ENCODE measurements around the gene ZNF333.

Gene ZNF333

GRCh38 chr19:14703833-14704232 is 14.0 kb downstream of the ZNF333 start:
- no peak for TF ChIP-seq EZH2phosphoT487 (IDR thresholded peaks at IDR 0.05; ENCODE audit: borderline replicate concordance, low read length)
- TF ChIP-seq CTCF (IDR thresholded peaks at IDR 0.05; ENCODE audit: low read depth, low read length, poor library complexity, severe bottlenecking), result no peak
- Histone ChIP-seq H3K4me3 (ENCODE audit: low read length) (no peak overlapping the region), H3K9me3 (ENCODE audit: control insufficient read depth, insufficient read depth, low read length) (no peaks in the 10 kb centered on the region), H4K20me1 (ENCODE audit: control insufficient read depth, insufficient read depth, low read depth, low read length) (no peaks in the 10 kb centered on the region), H3K9me2 (replicated peaks; ENCODE audit: control insufficient read depth, low read length) (no peaks in the 10 kb centered on the region), H3K4me1 (ENCODE audit: control insufficient read depth, low read length) (no peaks in the 10 kb centered on the region), H3K36me3 (ENCODE audit: control insufficient read depth, low read length) (peaks cover 6% of the 10 kb centered on the region), H3K4me2 (ENCODE audit: low read length) (no peak overlapping the region), H3F3A (ENCODE audit: control insufficient read depth, insufficient read depth) (no peaks in the 10 kb centered on the region), H3K79me2 (ENCODE audit: control insufficient read depth, low read length) (no peaks in the 10 kb centered on the region), H3K27ac (ENCODE audit: low read depth, low read length) (no peak overlapping the region), H3K27me3 (ENCODE audit: control insufficient read depth, low read length) (no peaks in the 10 kb centered on the region)

- Histone ChIP-seq H3K9me2 (replicated peaks; ENCODE audit: control insufficient read depth, low read length) (no peaks in the 10 kb centered on the region), H3K4me2 (ENCODE audit: low read length) (no peak overlapping the region), H3K4me3 (ENCODE audit: low read length) (no peak overlapping the region), H3K79me2 (ENCODE audit: control insufficient read depth, low read length) (no peaks in the 10 kb centered on the region), H3K9me3 (ENCODE audit: control insufficient read depth, insufficient read depth, low read length) (no peaks in the 10 kb centered on the region), H3K27ac (ENCODE audit: low read depth, low read length) (no peak overlapping the region), H3K36me3 (ENCODE audit: control insufficient read depth, low read length) (peaks cover 6% of the 10 kb centered on the region), H3K27me3 (ENCODE audit: control insufficient read depth, low read length) (no peaks in the 10 kb centered on the region), H3F3A (ENCODE audit: control insufficient read depth, insufficient read depth) (no peaks in the 10 kb centered on the region), H4K20me1 (ENCODE audit: control insufficient read depth, insufficient read depth, low read depth, low read length) (no peaks in the 10 kb centered on the region), H3K4me1 (ENCODE audit: control insufficient read depth, low read length) (no peaks in the 10 kb centered on the region)
- TF ChIP-seq EZH2phosphoT487 (IDR thresholded peaks at IDR 0.05; ENCODE audit: borderline replicate concordance, low read length), result no peak
Measured at GRCh38 chr19:14704450-14704849, 14.6 kb downstream of the ZNF333 start.

- TF ChIP-seq CTCF (IDR thresholded peaks at IDR 0.05; ENCODE audit: low read depth, low read length, poor library complexity, severe bottlenecking) (no peak), EZH2phosphoT487 (IDR thresholded peaks at IDR 0.05; ENCODE audit: borderline replicate concordance, low read length) (no peak)
- no peaks in the 10 kb centered on the region for H3K9me2 ChIP-seq (replicated peaks; ENCODE audit: control insufficient read depth, low read length)
- H3F3A ChIP-seq (ENCODE audit: control insufficient read depth, insufficient read depth), result 0 out of 2 replicates have a peak, but pooled peaks cover 3% of the 10 kb centered on the region
- no peaks in the 10 kb centered on the region for H3K4me1 ChIP-seq (ENCODE audit: control insufficient read depth, low read length)
- H3K27me3 ChIP-seq (ENCODE audit: control insufficient read depth, low read length), result no peaks in the 10 kb centered on the region
- no peak overlapping the region for H3K27ac ChIP-seq (ENCODE audit: low read depth, low read length)
- H3K9me3 ChIP-seq (ENCODE audit: control insufficient read depth, insufficient read depth, low read length), result peaks cover 30% of the 10 kb centered on the region
- no peak overlapping the region for H3K4me2 ChIP-seq (ENCODE audit: low read length)
- no peaks in the 10 kb centered on the region for H3K79me2 ChIP-seq (ENCODE audit: control insufficient read depth, low read length)
- no peaks in the 10 kb centered on the region for H4K20me1 ChIP-seq (ENCODE audit: control insufficient read depth, insufficient read depth, low read depth, low read length)
- H3K4me3 ChIP-seq (ENCODE audit: low read length), result no peak overlapping the region
- H3K36me3 ChIP-seq (ENCODE audit: control insufficient read depth, low read length), result peaks cover 6% of the 10 kb centered on the region; the same call in 1 of the 2 replicates
Measured at GRCh38 chr19:14715841-14716240, 26.0 kb downstream of the ZNF333 start.

- H3K27ac ChIP-seq (ENCODE audit: low read depth, low read length), result no peak overlapping the region
- TF ChIP-seq EZH2phosphoT487 (IDR thresholded peaks at IDR 0.05; ENCODE audit: borderline replicate concordance, low read length), result no peak
- TF ChIP-seq CTCF (IDR thresholded peaks at IDR 0.05; ENCODE audit: low read depth, low read length, poor library complexity, severe bottlenecking), result no peak
- H4K20me1 ChIP-seq (ENCODE audit: control insufficient read depth, insufficient read depth, low read depth, low read length), result no peaks in the 10 kb centered on the region
- no peaks in the 10 kb centered on the region for H3K79me2 ChIP-seq (ENCODE audit: control insufficient read depth, low read length)
- H3K9me2 ChIP-seq (replicated peaks; ENCODE audit: control insufficient read depth, low read length), result no peaks in the 10 kb centered on the region
- H3K4me3 ChIP-seq (ENCODE audit: low read length), result no peak overlapping the region
- H3K4me2 ChIP-seq (ENCODE audit: low read length), result no peak overlapping the region
- H3F3A ChIP-seq (ENCODE audit: control insufficient read depth, insufficient read depth), result 0 out of 2 replicates have a peak, but pooled peaks cover 3% of the 10 kb centered on the region
- H3K27me3 ChIP-seq (ENCODE audit: control insufficient read depth, low read length), result no peaks in the 10 kb centered on the region
- no peaks in the 10 kb centered on the region for H3K4me1 ChIP-seq (ENCODE audit: control insufficient read depth, low read length)
- peaks cover 36% of the 10 kb centered on the region for H3K9me3 ChIP-seq (ENCODE audit: control insufficient read depth, insufficient read depth, low read length)
- peaks cover 6% of the 10 kb centered on the region; the same call in 1 of the 2 replicates for H3K36me3 ChIP-seq (ENCODE audit: control insufficient read depth, low read length)
Measured at GRCh38 chr19:14718522-14719116, 28.8 kb downstream of the ZNF333 start.
